ENCODE measurements around the gene SLC17A9.

DNA sequence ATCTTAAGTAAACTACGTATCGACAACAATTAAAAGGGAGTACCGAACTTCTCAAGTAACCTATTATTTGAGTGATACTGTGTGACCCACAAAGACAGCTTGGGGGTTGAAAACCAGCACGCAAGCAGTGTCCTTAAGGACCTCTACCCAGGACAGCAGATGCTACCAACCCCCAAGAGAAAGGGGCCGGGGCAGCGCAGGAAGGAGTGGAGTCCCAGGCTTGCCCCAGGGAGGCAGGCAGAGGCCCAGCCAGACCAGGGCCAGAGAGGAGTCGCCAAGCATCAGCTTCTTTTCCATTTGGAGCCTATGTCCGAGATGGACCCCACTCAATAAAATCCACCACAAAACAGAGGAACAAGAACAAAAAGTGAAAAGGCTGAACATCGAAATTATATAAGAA is 38.1 kb upstream of the SLC17A9 start:
- TF ChIP-seq, protein P1, sequence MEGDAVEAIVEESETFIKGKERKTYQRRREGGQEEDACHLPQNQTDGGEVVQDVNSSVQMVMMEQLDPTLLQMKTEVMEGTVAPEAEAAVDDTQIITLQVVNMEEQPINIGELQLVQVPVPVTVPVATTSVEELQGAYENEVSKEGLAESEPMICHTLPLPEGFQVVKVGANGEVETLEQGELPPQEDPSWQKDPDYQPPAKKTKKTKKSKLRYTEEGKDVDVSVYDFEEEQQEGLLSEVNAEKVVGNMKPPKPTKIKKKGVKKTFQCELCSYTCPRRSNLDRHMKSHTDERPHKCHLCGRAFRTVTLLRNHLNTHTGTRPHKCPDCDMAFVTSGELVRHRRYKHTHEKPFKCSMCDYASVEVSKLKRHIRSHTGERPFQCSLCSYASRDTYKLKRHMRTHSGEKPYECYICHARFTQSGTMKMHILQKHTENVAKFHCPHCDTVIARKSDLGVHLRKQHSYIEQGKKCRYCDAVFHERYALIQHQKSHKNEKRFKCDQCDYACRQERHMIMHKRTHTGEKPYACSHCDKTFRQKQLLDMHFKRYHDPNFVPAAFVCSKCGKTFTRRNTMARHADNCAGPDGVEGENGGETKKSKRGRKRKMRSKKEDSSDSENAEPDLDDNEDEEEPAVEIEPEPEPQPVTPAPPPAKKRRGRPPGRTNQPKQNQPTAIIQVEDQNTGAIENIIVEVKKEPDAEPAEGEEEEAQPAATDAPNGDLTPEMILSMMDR (IDR thresholded peaks at IDR 0.05) = no peak
- no peak for TF ChIP-seq SIN3A (IDR thresholded peaks at IDR 0.05; ENCODE audit: borderline replicate concordance, insufficient read depth, low read depth, low read length)

Measured in Panc1 (cell line).